Esophagus squamous epithelium (tissue), 5 donors: ENCODE measurements around the gene PXK. TPM values are rescaled to one million over a fixed set of nuclear protein-coding genes. Genes with fewer than 3 reads are reported as not detected.

Experiments used
- DNase-seq: peaks from one replicate; lab custom pipeline; 2025; lab: John Stamatoyannopoulos, UW
- H3K27ac ChIP-seq, 4 donors: fragments of 200-600 bp; sonication (generic); one replicate each; pipeline ENCODE4 v1.5.1; 2016 to 2019; ENCODE audit warnings: mild to moderate bottlenecking in 1 of 4
- H3K27me3 ChIP-seq, 4 donors: fragments of 200-600 bp; sonication (generic); 1 replicate in 3 of 4; 2 replicates in 1 of 4; pipeline versions ENCODE4 v1.5.1 to v1.6.0; 2017 to 2021; ENCODE audit warnings: antibody characterized with exemption in 1 of 4
- H3K36me3 ChIP-seq, 3 donors: fragments of 200-600 bp; sonication (generic); one replicate each; pipeline ENCODE4 v1.5.1; 2016 to 2019
- H3K4me1 ChIP-seq, 3 donors: fragments of 200-600 bp; sonication (generic); one replicate each; pipeline ENCODE4 v1.5.1; 2017 to 2019
- H3K4me3 ChIP-seq, 4 donors: fragments of 200-600 bp; sonication (generic); 1 replicate in 3 of 4; 2 replicates in 1 of 4; pipeline ENCODE4 v1.5.1; 2016 to 2019; ENCODE audit warnings: mild to moderate bottlenecking in 2 of 4, moderate library complexity in 1 of 4
- H3K9me3 ChIP-seq, 3 donors: fragments of 200-600 bp; sonication (generic); one replicate each; pipeline ENCODE4 v1.5.1; 2016 to 2019
- CTCF ChIP-seq, 6 experiments: fragments of 450-650 bp in 4 of 6; fragments of 200-600 bp in 2 of 6; sonication (generic) in 2 of 6; IDR thresholded peaks; one replicate each; pipeline ENCODE4 v1.5.1; 2016 to 2019; ENCODE audit warnings: antibody characterized with exemption in 6 of 6, mild to moderate bottlenecking in 4 of 6, moderate library complexity in 4 of 6
- POLR2A ChIP-seq, 4 donors: fragments of 450-650 bp; IDR thresholded peaks; one replicate each; pipeline ENCODE4 v1.6.1; 2017; ENCODE audit warnings: antibody characterized with exemption in 4 of 4, mild to moderate bottlenecking in 4 of 4, moderate library complexity in 3 of 4
- WGBS, 2 donors: methylation state at CpG; one replicate each; pipeline ENCODE4 v1.1.5; 2018; 5-methylcytosine and 5-hydroxymethylcytosine counted together
- intact Hi-C: fragments of 100-400 bp; cut with DNase I; formaldehyde crosslinking; loops from one replicate; pipeline ENCODE4 v1.15.0; 2022
- total RNA-seq, 4 donors: library from RNA; depleted of rRNA; stranded (reverse); fragments of >200 nt; gene quantifications; one replicate each; pipeline ENCODE4 v1.1.0, GENCODE V29; 2016
- donor health status: DM: yes; HTN: yes; CAD: no.

PXK gene
- total RNA-seq, 4 donors from 2014 or later: 6.5 to 25.9 (median 12.2) TPM

- no peaks in the 10 kb centered on the region for H3K36me3 ChIP-seq
- H3K4me3 ChIP-seq: no peak overlapping the region
- H3K4me1 ChIP-seq: peaks cover 8 to 34% (median 12%) of the 10 kb centered on the region in 3 donors
- intact Hi-C loops: no loop called here
- no peak overlapping the region for H3K27ac ChIP-seq
- no peaks in the 10 kb centered on the region for H3K27me3 ChIP-seq
- no peak for TF ChIP-seq POLR2A (IDR thresholded peaks at IDR 0.05)
- TF ChIP-seq CTCF (IDR thresholded peaks at IDR 0.05): no peak
- 89 to 91% methylated on average over 6 to 7 of the region's 7 CpGs for WGBS, 2 donors
- DNase-seq: no peak
- H3K9me3 ChIP-seq: no peaks in the 10 kb centered on the region
These were observed 15.3 kb downstream of the PXK start for GRCh38 chr3:58347984-58348383.

- DNase-seq: no peak
- H3K9me3 ChIP-seq: no peaks in the 10 kb centered on the region
- no peaks in the 10 kb centered on the region for H3K36me3 ChIP-seq
- H3K4me3 ChIP-seq: no peak overlapping the region
- no peak overlapping the region for H3K27ac ChIP-seq
- TF ChIP-seq CTCF (IDR thresholded peaks at IDR 0.05): no peak
- no peak for TF ChIP-seq POLR2A (IDR thresholded peaks at IDR 0.05)
- peaks cover 8 to 42% (median 12%) of the 10 kb centered on the region in 3 donors for H3K4me1 ChIP-seq
- WGBS, 2 donors: 61 to 64% methylated on average over 7 of the region's 7 CpGs
- no peaks in the 10 kb centered on the region for H3K27me3 ChIP-seq
- intact Hi-C loops: no loop called here
These were observed 17.3 kb downstream of the PXK start for GRCh38 chr3:58349792-58350626.

DNA sequence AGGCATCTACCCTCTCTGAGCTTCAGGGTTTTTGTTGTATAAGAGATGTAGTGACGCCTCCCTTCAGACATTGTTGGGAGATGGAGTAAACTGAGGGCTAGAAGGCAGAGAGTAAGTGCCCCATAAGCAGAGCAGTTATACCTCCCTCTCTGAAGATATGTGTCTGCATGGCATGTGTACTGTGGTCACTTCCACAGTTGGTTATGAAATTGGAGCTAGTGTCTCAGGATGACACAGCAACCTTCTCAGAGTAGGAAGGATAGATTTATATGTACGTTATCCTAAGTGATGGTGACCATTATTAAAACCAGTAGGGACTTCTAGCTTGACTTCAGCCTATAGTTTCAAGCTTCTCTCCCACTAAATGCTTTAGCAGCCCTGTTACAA is 17.9 kb downstream of the PXK start:
- H3K36me3 ChIP-seq: no peaks in the 10 kb centered on the region
- no peaks in the 10 kb centered on the region for H3K27me3 ChIP-seq
- no peak overlapping the region for H3K27ac ChIP-seq
- H3K4me1 ChIP-seq: peaks cover 8 to 48% (median 14%) of the 10 kb centered on the region in 3 donors
- no peak overlapping the region for H3K4me3 ChIP-seq
- intact Hi-C loops: no loop called here
- H3K9me3 ChIP-seq: no peaks in the 10 kb centered on the region
- 67 to 75% methylated on average over 1 to 2 of the region's 2 CpGs for WGBS, 2 donors
- no peak for TF ChIP-seq POLR2A (IDR thresholded peaks at IDR 0.05)
- no peak for TF ChIP-seq CTCF (IDR thresholded peaks at IDR 0.05)
- DNase-seq: no peak

GRCh38 chr3:58351920-58352319 is 19.2 kb downstream of the PXK start:
- H3K9me3 ChIP-seq: no peaks in the 10 kb centered on the region
- H3K4me3 ChIP-seq: no peak overlapping the region
- WGBS, 2 donors: 60 to 73% methylated on average over 2 to 3 of the region's 3 CpGs
- TF ChIP-seq CTCF (IDR thresholded peaks at IDR 0.05) (no peak), POLR2A (IDR thresholded peaks at IDR 0.05) (no peak)
- intact Hi-C loops: no loop called here
- peaks cover 13 to 51% (median 24%) of the 10 kb centered on the region in 3 donors for H3K4me1 ChIP-seq
- no peak overlapping the region for H3K27ac ChIP-seq
- DNase-seq: no peak
- H3K36me3 ChIP-seq: no peaks in the 10 kb centered on the region
- H3K27me3 ChIP-seq: no peaks in the 10 kb centered on the region

DNA sequence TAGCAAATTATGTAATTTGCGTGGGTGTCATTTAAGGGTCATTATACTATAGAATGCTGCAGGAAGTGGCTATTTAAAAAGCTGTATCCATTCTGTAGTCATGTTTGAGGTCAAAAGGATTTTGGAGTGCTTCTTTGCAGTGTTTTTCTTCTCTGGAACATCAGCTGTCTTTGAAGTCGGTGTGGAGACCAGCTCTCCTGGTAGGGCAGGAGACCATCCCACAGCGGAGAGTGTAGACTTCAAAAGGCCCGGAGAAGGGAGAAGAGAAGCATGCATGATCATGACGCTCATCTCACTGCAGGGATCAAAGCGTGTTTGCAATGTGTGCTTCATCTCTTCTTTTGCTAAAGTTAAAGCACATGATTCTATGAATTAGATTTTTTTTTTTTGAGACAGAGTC is 19.9 kb downstream of the PXK start:
- H3K4me1 ChIP-seq: peaks cover 13 to 58% (median 24%) of the 10 kb centered on the region in 3 donors
- DNase-seq: no peak
- 75 to 79% methylated on average over 6 of the region's 6 CpGs for WGBS, 2 donors
- no peaks in the 10 kb centered on the region for H3K9me3 ChIP-seq
- H3K4me3 ChIP-seq: no peak overlapping the region
- no peaks in the 10 kb centered on the region for H3K36me3 ChIP-seq
- H3K27ac ChIP-seq: no peak overlapping the region
- no peaks in the 10 kb centered on the region for H3K27me3 ChIP-seq
- intact Hi-C loops: no loop called here
- TF ChIP-seq CTCF (IDR thresholded peaks at IDR 0.05) (no peak), POLR2A (IDR thresholded peaks at IDR 0.05) (no peak)
